ENCODE data around the gene USH2A.

DNA sequence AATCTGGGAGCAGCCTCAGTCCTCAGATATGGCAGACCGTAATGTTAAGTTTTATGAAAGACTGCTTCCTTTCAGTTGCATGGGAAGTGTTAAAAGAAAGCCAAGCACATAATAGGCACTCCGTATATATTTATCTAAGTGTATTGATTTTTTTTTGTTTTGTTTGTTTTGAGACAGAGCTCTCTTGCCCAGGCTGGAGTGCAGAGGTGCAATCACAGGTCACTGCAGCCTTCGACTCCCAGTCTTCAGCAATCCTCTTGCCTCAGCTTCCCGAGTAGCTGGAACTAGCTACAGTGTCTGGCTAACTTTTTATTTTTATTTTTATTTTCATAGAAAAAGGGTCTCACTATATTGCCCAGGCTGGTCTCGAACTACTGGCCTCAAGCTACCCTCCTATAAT lies 341.8 kb downstream of the USH2A start:
- TF ChIP-seq, protein P1, sequence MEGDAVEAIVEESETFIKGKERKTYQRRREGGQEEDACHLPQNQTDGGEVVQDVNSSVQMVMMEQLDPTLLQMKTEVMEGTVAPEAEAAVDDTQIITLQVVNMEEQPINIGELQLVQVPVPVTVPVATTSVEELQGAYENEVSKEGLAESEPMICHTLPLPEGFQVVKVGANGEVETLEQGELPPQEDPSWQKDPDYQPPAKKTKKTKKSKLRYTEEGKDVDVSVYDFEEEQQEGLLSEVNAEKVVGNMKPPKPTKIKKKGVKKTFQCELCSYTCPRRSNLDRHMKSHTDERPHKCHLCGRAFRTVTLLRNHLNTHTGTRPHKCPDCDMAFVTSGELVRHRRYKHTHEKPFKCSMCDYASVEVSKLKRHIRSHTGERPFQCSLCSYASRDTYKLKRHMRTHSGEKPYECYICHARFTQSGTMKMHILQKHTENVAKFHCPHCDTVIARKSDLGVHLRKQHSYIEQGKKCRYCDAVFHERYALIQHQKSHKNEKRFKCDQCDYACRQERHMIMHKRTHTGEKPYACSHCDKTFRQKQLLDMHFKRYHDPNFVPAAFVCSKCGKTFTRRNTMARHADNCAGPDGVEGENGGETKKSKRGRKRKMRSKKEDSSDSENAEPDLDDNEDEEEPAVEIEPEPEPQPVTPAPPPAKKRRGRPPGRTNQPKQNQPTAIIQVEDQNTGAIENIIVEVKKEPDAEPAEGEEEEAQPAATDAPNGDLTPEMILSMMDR (IDR thresholded peaks at IDR 0.05; ENCODE audit: insufficient read depth, low read length, poor library complexity, severe bottlenecking) = no peak
- no peak for TF ChIP-seq EZH2phosphoT487 (conservative IDR thresholded peaks at IDR 0.05; ENCODE audit: low read length)

All from SU-DHL-6 (cell line).